Measurements from ENCODE around the gene CADM1. TPM values are rescaled to one million over a fixed set of nuclear protein-coding genes. Genes with fewer than 3 reads are reported as not detected.
A peak's percentile ranks its signal among the peaks of the same experiment; 100 is the strongest.

CADM1 gene
- total and polyA plus RNA-seq, 8 donors, result 6.3 to 38.8 (median 24.5) TPM

DNA sequence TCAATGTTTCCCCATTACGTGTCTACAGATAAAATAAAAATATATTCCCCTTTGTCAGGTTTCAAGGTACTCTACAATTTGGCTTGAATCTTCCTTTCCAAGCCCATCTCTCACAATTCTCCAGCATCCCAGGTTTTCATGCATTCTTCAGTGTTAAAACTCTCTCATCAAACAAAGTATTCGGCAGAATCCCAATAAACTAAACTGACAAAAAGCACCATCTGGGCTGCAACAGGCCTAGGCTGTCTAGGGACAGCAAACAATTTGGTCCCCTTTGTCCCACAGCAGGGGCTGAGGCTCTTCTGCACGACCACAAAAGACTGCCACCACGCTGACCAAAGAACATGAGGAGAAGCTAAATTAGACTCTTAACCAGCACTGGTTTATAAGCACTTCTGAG is 159.4 kb downstream of the CADM1 start:
- WGBS, 2 donors, result 60 to 65% methylated on average over 4 of the region's 4 CpGs
- peaks cover 0 to 5% (median 0%) of the 10 kb centered on the region in 4 donors for H3K27me3 ChIP-seq
- no peaks in the 10 kb centered on the region for H3K4me1 ChIP-seq
- DNase-seq (no peak), FAIRE-seq (no peak), ATAC-seq (no peak)
- H3K9me3 ChIP-seq, result no peaks in the 10 kb centered on the region
- intact Hi-C loops (cut with DNase I), result no loop called here
- TF ChIP-seq, protein P1, sequence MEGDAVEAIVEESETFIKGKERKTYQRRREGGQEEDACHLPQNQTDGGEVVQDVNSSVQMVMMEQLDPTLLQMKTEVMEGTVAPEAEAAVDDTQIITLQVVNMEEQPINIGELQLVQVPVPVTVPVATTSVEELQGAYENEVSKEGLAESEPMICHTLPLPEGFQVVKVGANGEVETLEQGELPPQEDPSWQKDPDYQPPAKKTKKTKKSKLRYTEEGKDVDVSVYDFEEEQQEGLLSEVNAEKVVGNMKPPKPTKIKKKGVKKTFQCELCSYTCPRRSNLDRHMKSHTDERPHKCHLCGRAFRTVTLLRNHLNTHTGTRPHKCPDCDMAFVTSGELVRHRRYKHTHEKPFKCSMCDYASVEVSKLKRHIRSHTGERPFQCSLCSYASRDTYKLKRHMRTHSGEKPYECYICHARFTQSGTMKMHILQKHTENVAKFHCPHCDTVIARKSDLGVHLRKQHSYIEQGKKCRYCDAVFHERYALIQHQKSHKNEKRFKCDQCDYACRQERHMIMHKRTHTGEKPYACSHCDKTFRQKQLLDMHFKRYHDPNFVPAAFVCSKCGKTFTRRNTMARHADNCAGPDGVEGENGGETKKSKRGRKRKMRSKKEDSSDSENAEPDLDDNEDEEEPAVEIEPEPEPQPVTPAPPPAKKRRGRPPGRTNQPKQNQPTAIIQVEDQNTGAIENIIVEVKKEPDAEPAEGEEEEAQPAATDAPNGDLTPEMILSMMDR (IDR thresholded peaks at IDR 0.05), result no peak
- no peak overlapping the region for H3K27ac ChIP-seq
- H3K4me3 ChIP-seq, result no peak overlapping the region
- no peaks in the 10 kb centered on the region for H3K36me3 ChIP-seq

DNA sequence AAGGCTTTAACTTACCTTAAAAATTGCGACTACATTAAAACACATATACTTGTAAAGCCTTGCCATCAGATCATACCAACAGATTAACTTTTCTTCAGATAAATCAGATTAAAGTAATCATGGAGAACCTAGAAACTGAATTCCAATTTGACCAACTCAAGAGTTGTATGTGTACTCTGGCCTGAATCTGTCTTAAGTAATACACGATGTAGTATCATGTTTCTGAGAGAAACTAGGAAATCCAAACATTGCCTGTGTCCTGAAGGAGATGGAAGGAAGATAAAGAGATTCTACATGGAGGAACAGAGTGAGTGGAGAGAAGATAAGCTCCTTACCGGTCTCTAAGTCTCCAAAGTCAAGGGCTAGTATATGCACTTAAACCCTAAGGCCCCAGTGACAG is 162.1 kb downstream of the CADM1 start:
- intact Hi-C loops (cut with DNase I), result no loop called here
- FAIRE-seq, result no peak
- Histone ChIP-seq H3K27me3 (peaks cover 0 to 5% (median 0%) of the 10 kb centered on the region in 4 donors), H3K36me3 (no peaks in the 10 kb centered on the region), H3K27ac (no peak overlapping the region), H3K4me1 (no peaks in the 10 kb centered on the region), H3K4me3 (no peak overlapping the region), H3K9me3 (no peaks in the 10 kb centered on the region)
- no peak for ATAC-seq
- TF ChIP-seq, protein P1 (IDR thresholded peaks at IDR 0.05), result no peak
- DNase-seq, result no peak
- WGBS, 2 donors, result 77 to 83% methylated on average over 3 of the region's 3 CpGs

DNA sequence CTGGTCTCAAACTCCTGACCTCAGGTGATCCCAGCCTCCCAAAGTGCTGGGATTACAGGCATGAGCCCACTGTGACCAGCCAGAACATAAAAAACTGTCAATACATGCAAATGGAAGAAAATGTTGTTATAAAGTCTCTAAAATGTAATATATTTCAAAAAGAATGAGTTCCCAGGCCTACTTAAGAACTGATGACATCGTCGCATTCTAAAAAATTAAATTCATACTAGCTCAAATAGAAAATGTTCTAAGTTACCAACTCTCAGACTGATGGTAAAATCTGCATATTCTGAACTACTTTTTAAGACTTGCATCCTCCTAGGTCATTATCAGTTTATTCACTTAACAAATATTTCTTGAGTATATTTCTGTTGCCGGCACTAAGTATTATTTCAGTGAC is 163.3 kb downstream of the CADM1 start:
- DNase-seq (no peak), FAIRE-seq (no peak), ATAC-seq (no peak)
- Histone ChIP-seq H3K9me3 (no peaks in the 10 kb centered on the region), H3K36me3 (no peaks in the 10 kb centered on the region), H3K4me1 (no peaks in the 10 kb centered on the region), H3K4me3 (no peak overlapping the region), H3K27ac (no peak overlapping the region), H3K27me3 (peaks cover 0 to 5% (median 0%) of the 10 kb centered on the region in 4 donors)
- intact Hi-C loops (cut with DNase I), result no loop called here
- 93 to 94% methylated on average over 3 of the region's 3 CpGs for WGBS, 2 donors
- TF ChIP-seq, protein P1 (IDR thresholded peaks at IDR 0.05), result no peak

DNA sequence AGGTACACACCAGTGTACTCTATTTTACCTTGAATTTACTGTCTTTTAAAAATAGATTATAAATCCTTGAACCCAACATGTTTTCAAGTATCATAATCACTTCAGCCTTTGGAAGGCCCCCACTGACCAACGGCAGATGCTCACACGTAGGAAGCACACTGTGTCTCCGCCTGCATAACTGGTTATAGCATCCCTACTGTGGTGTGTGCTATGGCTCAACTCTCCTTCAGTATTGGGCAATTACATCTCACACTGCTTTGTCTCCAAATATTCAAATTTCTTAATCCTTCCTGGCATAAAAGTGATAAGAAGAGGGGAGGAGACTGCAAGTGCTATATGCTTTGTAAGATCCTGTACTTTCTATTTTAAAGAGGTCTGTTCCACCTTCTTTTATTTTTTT is 165.7 kb downstream of the CADM1 start:
- Histone ChIP-seq H3K9me3 (no peaks in the 10 kb centered on the region), H3K27ac (no peak overlapping the region), H3K4me1 (no peaks in the 10 kb centered on the region), H3K27me3 (peaks cover 0 to 5% (median 0%) of the 10 kb centered on the region in 4 donors), H3K4me3 (no peak overlapping the region), H3K36me3 (no peaks in the 10 kb centered on the region)
- DNase-seq, result no peak
- TF ChIP-seq, protein P1 (IDR thresholded peaks at IDR 0.05), result no peak
- ATAC-seq, result no peak
- intact Hi-C loops (cut with DNase I), result loop anchor here in 1 of 3 donors (10.0 kb wide), 1 partner anchor 166 kb away; the partner anchor contains the start of gene CADM1
- FAIRE-seq, result no peak
- 51 to 71% methylated on average over 3 of the region's 3 CpGs for WGBS, 2 donors

DNA sequence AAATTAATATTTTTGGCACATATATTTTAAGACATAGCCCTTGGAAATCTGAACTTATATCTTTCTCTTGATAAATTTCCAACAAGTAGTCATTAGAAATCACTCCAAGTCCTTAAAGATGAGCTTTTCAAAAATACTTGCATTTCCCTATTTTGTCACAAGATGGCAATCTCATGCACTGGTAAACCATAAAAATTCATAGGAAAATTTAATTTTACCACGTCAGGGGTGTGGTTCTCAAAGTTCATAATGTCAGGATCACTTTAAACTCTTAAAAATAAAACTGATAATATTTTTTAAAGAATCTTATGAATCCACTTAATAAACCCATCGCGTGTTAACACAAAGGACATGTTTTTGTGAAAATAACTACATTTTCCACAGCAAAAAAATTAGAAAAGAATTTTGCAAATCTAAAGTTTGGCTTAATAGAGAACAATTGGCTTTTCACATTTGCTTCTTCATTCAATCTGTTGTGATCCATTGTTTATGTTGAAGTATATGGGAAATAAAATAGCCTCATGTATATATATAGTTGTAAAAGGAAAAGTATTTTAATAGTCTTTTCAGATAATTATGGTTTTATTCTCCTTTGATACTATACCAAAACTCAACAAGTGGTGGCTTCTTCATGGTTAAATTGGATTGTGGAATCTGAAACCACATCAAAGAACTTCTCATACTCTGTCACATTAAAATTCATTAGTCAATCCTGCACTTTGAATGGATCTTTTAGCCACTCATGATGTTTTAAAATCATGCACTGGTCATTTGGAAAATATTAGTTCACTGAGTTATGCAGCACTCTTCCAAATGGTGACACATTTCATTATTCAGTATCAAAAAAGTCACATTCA is 169.1 kb downstream of the CADM1 start:
- Histone ChIP-seq H3K27me3 (no peaks in the 10 kb centered on the region), H3K4me1 (no peaks in the 10 kb centered on the region), H3K36me3 (no peaks in the 10 kb centered on the region), H3K9me3 (no peaks in the 10 kb centered on the region), H3K27ac (no peak overlapping the region), H3K4me3 (no peak overlapping the region)
- FAIRE-seq (peak; percentile 93), DNase-seq (no peak), ATAC-seq (peak in 2 of 4 donors; percentile 39 to 58)
- TF ChIP-seq, protein P1 (IDR thresholded peaks at IDR 0.05), result peak; percentile 11 to 61 (median 40)
- WGBS, 2 donors, result 46 to 58% methylated on average over 3 of the region's 3 CpGs
- intact Hi-C loops (cut with DNase I), result loop anchor here in 1 of 3 donors (10.0 kb wide), 1 partner anchor 170 kb away; the partner anchor contains the start of gene CADM1
